GM12892 (cell line): ENCODE results near the gene DDC.

Source experiments
- DNase-seq: peaks from one replicate; pipeline ENCODE4 v3.0.0; 2011; ENCODE audit not compliant: insufficient read length
- FAIRE-seq: peaks from 2 replicates; lab custom pipeline; 2011; peaks lifted over from hg19 to GRCh38; lab: Jason Lieb, UNC
- POLR2A ChIP-seq: IDR thresholded peaks from 2 replicates; pipeline ENCODE4 v1.6.1; 2011; ENCODE audit warnings: low read depth, low read length, control low read depth
- POLR2AphosphoS5 ChIP-seq: IDR thresholded peaks from 2 replicates; pipeline ENCODE4 v1.6.1; 2011; ENCODE audit warnings: low read depth, low read length, control low read depth
- TAF1 ChIP-seq: IDR thresholded peaks from 2 replicates; pipeline ENCODE4 v1.6.1; 2011; ENCODE audit warnings: low read depth, mild to moderate bottlenecking, control low read depth, low read length, borderline replicate concordance

DDC gene

GRCh38 chr7:50449881-50450589, 115.2 kb downstream of the DDC start, which contains the start of gene FIGNL1:
Gene FIGNL1, minus strand, starts transcription at chr7:50450350. Its CDS starts 3,063 bp downstream, at chr7:50447287.
- TF ChIP-seq TAF1: no peak
- peak; percentile 76; the same call in 1 of the 2 replicates for TF ChIP-seq POLR2A
- TF ChIP-seq POLR2AphosphoS5: peak; percentile 63; the same call in 1 of the 2 replicates
- peak; percentile 96 for FAIRE-seq
- peak; percentile 68 for DNase-seq

DNA sequence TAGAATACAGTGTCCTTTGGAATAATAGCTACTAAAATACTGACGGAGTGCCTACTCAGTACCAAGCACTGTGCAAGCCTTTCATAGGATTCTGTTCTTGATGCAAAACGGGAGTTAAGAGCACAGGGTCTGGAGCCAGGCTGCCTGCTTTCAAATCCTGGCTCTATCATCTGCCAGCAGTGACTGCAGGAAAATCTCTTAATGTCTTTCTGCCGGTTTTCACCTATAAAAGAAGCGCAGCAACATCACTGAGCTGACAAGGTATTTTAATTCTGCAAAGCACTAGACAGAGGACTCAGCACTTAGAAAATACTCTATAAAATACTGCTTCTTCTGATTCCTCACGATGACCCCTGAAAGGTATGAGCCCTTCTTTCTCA, 115.7 kb downstream of the DDC start:
- no peak for DNase-seq
- TF ChIP-seq POLR2A (no peak), TAF1 (no peak), POLR2AphosphoS5 (no peak)
- FAIRE-seq: no peak

DNA sequence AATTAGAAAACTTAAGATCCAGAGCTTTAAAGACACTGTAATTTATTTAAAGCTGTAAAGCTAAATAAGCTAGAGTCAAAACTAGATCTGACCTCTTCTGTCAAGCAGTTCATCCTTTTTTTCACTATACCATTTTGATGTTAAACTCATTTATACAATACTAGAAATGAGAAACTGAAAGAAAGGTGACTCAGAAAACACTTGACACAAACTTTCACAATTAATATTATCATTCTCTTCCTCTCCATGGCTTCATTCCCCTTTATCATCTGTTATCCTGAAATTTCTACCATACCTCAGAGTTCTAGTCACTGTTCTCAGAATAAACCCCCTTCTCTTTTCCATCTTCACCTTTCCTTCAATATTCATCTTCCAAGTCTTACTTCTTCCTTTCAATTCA, 116.4 kb downstream of the DDC start:
- DNase-seq: no peak
- no peak for FAIRE-seq
- TF ChIP-seq POLR2AphosphoS5 (no peak), POLR2A (no peak), TAF1 (no peak)

GRCh38 chr7:50446542-50446960, 118.7 kb downstream of the DDC start:
- FAIRE-seq (no peak), DNase-seq (no peak)
- TF ChIP-seq POLR2AphosphoS5 (no peak), POLR2A (no peak)

GRCh38 chr7:50436133-50436806, 128.9 kb downstream of the DDC start:
- TF ChIP-seq POLR2AphosphoS5: no peak
- no peak for TF ChIP-seq TAF1
- TF ChIP-seq POLR2A: no peak
- no peak for DNase-seq
- no peak for FAIRE-seq

DNA sequence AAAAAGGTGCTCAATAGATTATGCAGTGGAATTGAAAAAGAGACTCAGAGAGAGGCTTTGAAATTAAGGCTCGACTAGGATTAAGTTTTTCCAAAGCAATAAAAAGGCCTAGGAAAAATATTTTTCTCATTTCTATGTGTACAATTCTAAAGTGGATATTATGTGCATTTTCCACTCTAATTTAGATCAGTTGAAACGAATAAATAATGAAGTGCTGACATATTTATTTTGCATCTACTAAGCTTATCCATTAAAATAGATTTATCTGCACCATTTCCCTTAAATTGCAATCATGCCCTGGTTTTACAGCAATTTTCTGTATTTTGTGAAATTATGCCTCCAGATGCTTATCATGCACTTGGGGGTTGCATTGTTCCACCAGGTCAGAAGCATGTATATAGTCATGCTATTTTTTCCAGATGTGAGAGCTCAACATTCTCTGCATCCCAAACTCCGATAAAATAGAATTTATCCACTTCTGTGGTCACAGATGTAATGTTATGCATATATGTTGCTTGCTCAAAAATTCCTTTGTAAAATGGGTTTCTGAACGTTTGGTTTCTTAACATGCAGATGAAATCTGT, 133.4 kb downstream of the DDC start:
- DNase-seq (no peak), FAIRE-seq (no peak)
- TF ChIP-seq POLR2AphosphoS5 (no peak), POLR2A (no peak), TAF1 (no peak)

GRCh38 chr7:50431316-50431715, 133.9 kb downstream of the DDC start:
- FAIRE-seq: no peak
- no peak for TF ChIP-seq TAF1
- TF ChIP-seq POLR2A: no peak
- TF ChIP-seq POLR2AphosphoS5: no peak
- no peak for DNase-seq

DNA sequence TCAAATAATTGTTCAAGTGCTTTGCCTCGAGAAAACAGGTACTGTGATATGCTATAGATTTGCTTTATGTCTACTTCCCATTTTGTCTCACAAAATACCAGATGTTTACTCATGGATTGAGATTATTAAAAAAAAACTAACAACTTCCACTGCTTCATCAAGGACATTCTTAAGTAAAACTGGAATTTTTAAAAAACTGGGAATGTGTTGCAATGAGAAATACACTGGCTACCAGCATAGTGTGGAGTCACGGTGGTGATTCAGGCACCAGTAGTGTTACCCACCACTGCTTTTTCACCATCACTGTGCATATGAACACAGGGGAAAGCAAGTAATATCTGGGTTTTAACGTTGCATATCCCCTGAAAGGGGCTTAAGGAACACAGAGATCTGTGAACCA, 136.3 kb downstream of the DDC start:
- no peak for FAIRE-seq

GRCh38 chr7:50427518-50427917, 137.7 kb downstream of the DDC start:
- TF ChIP-seq TAF1 (no peak), POLR2AphosphoS5 (no peak), POLR2A (no peak)
- no peak for DNase-seq
- no peak for FAIRE-seq

More for the DNA sequence above, 136.3 kb downstream of the DDC start:
- no peak for DNase-seq
- no peak for TF ChIP-seq POLR2AphosphoS5
- TF ChIP-seq POLR2A: no peak
- no peak for TF ChIP-seq TAF1

- DNase-seq: no peak
- no peak for FAIRE-seq
- TF ChIP-seq POLR2A: no peak
- no peak for TF ChIP-seq POLR2AphosphoS5
- no peak for TF ChIP-seq TAF1
Observed at GRCh38 chr7:50426280-50427045, 138.7 kb downstream of the DDC start.

- TF ChIP-seq TAF1: no peak
- no peak for TF ChIP-seq POLR2A
- TF ChIP-seq POLR2AphosphoS5: no peak
- DNase-seq (no peak), FAIRE-seq (no peak)
Observed at GRCh38 chr7:50425318-50425717, 139.9 kb downstream of the DDC start.
